ENCODE measurements around the gene GLIS2. TPM values are rescaled to one million over a fixed set of nuclear protein-coding genes. Genes with fewer than 3 reads are reported as not detected.

The GLIS2 gene
- total RNA-seq, 1 experiment from 2014 or later, result 13.1 TPM

DNA sequence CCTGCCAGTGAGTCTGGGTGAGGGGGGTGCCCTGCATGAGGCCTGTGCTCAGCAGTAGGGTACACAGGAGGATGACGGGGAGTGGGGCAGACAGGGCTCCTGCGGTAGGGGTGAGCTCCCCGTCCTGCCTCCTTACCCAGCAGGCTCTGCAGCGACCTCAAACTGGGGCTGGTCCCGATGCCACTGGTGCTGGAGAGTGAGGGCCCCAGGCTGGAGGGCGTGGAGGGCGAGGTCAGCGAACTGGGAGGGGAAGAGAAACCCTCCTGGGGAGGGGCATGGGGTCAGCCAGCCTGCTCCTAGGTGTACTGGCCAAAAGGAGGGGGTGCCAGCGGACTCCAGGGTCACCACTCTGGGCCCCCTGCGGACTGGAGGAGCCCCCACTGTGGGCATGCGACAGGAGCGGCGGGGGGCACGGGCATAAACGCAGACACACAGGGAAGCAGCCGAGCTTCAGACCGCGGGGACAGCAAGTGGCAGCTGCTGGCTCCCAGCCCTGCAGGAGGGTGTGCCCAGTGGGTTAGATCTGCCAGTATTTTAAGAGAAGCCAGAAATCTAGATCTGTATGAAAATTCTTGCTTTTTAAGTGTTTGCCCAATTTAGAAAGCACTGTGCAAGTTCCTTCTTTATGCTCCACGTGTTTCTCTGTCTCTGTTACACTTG lies 46.7 kb downstream of the GLIS2 start:
- Mint-ChIP-seq H3K4me1 (ENCODE audit: low read depth, unreplicated experiment) (no peaks in the 10 kb centered on the region), H3K36me3 (ENCODE audit: insufficient read depth, unreplicated experiment) (no peaks in the 10 kb centered on the region), H3K27ac (ENCODE audit: unreplicated experiment) (no peak overlapping the region), H3K9me3 (ENCODE audit: unreplicated experiment) (no peaks in the 10 kb centered on the region), H3K4me3 (ENCODE audit: unreplicated experiment) (no peak overlapping the region), H3K27me3 (ENCODE audit: insufficient read depth, unreplicated experiment) (no peaks in the 10 kb centered on the region)
- intact Hi-C loops (cut with micrococcal nuclease; ENCODE audit: unreplicated experiment), result no loop called here
- Histone ChIP-seq H3K36me3 (ENCODE audit: control insufficient read depth, insufficient read depth, low read length) (no peaks in the 10 kb centered on the region), H3K9me3 (no peaks in the 10 kb centered on the region), H3K27me3 (replicated peaks; ENCODE audit: control insufficient read depth, insufficient read depth, low read length) (no peaks in the 10 kb centered on the region), H3K4me1 (no peaks in the 10 kb centered on the region), H3K4me3 (ENCODE audit: low read depth, low read length) (no peak overlapping the region)
- no TSS peak for BruUV-seq (replicated peaks)
- POLR2A ChIA-PET, result no interaction called here
- DNase-seq, result no peak
- CTCF ChIA-PET, result no interaction called here
- TF ChIP-seq, protein P1, sequence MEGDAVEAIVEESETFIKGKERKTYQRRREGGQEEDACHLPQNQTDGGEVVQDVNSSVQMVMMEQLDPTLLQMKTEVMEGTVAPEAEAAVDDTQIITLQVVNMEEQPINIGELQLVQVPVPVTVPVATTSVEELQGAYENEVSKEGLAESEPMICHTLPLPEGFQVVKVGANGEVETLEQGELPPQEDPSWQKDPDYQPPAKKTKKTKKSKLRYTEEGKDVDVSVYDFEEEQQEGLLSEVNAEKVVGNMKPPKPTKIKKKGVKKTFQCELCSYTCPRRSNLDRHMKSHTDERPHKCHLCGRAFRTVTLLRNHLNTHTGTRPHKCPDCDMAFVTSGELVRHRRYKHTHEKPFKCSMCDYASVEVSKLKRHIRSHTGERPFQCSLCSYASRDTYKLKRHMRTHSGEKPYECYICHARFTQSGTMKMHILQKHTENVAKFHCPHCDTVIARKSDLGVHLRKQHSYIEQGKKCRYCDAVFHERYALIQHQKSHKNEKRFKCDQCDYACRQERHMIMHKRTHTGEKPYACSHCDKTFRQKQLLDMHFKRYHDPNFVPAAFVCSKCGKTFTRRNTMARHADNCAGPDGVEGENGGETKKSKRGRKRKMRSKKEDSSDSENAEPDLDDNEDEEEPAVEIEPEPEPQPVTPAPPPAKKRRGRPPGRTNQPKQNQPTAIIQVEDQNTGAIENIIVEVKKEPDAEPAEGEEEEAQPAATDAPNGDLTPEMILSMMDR (IDR thresholded peaks at IDR 0.05; ENCODE audit: insufficient read depth in 1 of 2, low read depth in 1 of 2, low read length in 1 of 2, severe bottlenecking in 1 of 2, unreplicated experiment in 1 of 2), result no peak

DNA sequence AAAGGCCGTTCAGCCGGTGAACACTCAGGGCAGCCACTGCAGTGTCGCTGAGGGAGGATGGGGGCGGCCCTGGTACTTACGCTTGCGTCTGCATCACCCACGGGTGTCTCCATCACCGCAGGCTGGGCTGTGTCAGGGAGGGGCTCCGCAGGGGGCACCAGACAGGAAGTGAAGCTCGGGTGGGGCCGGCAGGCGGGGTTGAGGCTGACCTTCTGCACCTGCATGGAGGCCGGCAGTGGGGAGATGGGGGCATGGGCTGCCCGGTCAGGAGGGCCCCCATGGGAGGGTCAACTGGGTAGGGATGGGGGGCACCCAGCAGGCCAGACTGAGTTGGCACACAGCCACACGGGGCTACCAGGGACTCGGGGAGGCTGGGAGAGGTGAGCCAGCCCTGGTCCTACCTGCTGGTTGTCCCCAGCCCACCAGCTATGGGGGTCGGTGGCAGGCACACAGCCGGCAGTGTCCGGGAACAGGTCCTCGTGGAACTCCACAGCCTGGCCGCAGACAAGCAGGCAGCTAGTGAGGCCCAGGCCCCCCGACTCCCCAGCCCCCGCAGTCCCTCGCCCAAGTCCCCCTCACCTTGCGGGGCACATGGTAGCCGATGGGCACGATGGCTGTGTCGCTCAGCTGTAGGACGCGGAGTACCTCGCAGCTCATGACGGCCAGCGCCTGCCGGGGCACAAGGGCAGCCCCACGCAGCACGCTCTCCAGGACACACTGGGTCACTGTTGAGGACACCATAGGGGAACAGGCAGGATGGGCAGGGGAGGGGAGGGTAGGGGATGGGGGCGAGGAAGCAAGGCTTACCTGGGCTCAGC lies 48.5 kb downstream of the GLIS2 start:
- TF ChIP-seq, protein P1 (IDR thresholded peaks at IDR 0.05; ENCODE audit: insufficient read depth in 1 of 2, low read depth in 1 of 2, low read length in 1 of 2, severe bottlenecking in 1 of 2, unreplicated experiment in 1 of 2), result no peak
- Histone ChIP-seq H3K27me3 (replicated peaks; ENCODE audit: control insufficient read depth, insufficient read depth, low read length) (no peaks in the 10 kb centered on the region), H3K4me3 (ENCODE audit: low read depth, low read length) (no peak overlapping the region), H3K4me1 (no peaks in the 10 kb centered on the region), H3K9me3 (no peaks in the 10 kb centered on the region), H3K36me3 (ENCODE audit: control insufficient read depth, insufficient read depth, low read length) (no peaks in the 10 kb centered on the region)
- H3K36me3 Mint-ChIP-seq (ENCODE audit: insufficient read depth, unreplicated experiment), result no peaks in the 10 kb centered on the region
- intact Hi-C loops (cut with micrococcal nuclease; ENCODE audit: unreplicated experiment), result no loop called here
- no peak overlapping the region for H3K4me3 Mint-ChIP-seq (ENCODE audit: unreplicated experiment)
- POLR2A ChIA-PET, result no interaction called here
- no peaks in the 10 kb centered on the region for H3K27me3 Mint-ChIP-seq (ENCODE audit: insufficient read depth, unreplicated experiment)
- CTCF ChIA-PET, result interaction anchor here (1.1 kb wide), 1 partner anchor 47 kb away, joined by 3 read pairs; no protein-coding TSS in a partner anchor
- H3K4me1 Mint-ChIP-seq (ENCODE audit: low read depth, unreplicated experiment), result no peaks in the 10 kb centered on the region
- BruUV-seq (replicated peaks), result no TSS peak
- no peaks in the 10 kb centered on the region for H3K9me3 Mint-ChIP-seq (ENCODE audit: unreplicated experiment)
- no peak overlapping the region for H3K27ac Mint-ChIP-seq (ENCODE audit: unreplicated experiment)
- no peak for DNase-seq

DNA sequence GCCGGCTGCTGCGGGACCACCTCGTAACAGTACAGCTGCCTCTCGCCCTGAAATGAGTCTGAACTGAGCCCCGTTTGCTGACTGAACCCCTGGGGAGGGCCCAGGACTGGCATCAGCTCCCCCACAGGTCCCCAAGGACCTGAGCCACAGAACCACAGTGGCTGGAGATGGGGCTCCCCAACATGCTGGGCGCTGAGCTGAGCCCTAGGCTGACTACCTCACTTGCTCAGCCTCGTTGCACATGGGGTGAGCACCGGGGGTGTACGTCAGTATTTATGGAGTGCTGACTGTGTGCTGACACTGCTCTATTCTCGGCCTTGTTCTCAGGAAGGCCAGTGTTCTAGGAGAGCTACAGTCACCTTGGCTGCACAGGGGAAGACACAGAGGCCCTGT lies 49.1 kb downstream of the GLIS2 start:
- CTCF ChIA-PET, result no interaction called here
- TF ChIP-seq, protein P1 (IDR thresholded peaks at IDR 0.05; ENCODE audit: insufficient read depth in 1 of 2, low read depth in 1 of 2, low read length in 1 of 2, severe bottlenecking in 1 of 2, unreplicated experiment in 1 of 2), result no peak
- H3K4me1 ChIP-seq, result no peaks in the 10 kb centered on the region
- intact Hi-C loops (cut with micrococcal nuclease; ENCODE audit: unreplicated experiment), result no loop called here
- H3K36me3 ChIP-seq (ENCODE audit: control insufficient read depth, insufficient read depth, low read length), result no peaks in the 10 kb centered on the region
- H3K27me3 ChIP-seq (replicated peaks; ENCODE audit: control insufficient read depth, insufficient read depth, low read length), result no peaks in the 10 kb centered on the region
- BruUV-seq (replicated peaks), result no TSS peak
- DNase-seq, result no peak
- H3K9me3 ChIP-seq, result no peaks in the 10 kb centered on the region
- H3K4me1 Mint-ChIP-seq (ENCODE audit: low read depth, unreplicated experiment), result no peaks in the 10 kb centered on the region
- H3K4me3 ChIP-seq (ENCODE audit: low read depth, low read length), result no peak overlapping the region
- no peaks in the 10 kb centered on the region for H3K9me3 Mint-ChIP-seq (ENCODE audit: unreplicated experiment)
- no peak overlapping the region for H3K4me3 Mint-ChIP-seq (ENCODE audit: unreplicated experiment)
- no peaks in the 10 kb centered on the region for H3K36me3 Mint-ChIP-seq (ENCODE audit: insufficient read depth, unreplicated experiment)
- POLR2A ChIA-PET, result no interaction called here
- H3K27me3 Mint-ChIP-seq (ENCODE audit: insufficient read depth, unreplicated experiment), result no peaks in the 10 kb centered on the region
- H3K27ac Mint-ChIP-seq (ENCODE audit: unreplicated experiment), result no peak overlapping the region

Data from Caco-2 (cell line).